Neuronal stem cell (in vitro differentiated cells): Measurements from ENCODE around the gene ELANE.

ENCODE experiments used
- DNase-seq: peaks from one replicate; pipeline ENCODE4 v3.0.0-alpha.2; 2013; ENCODE audit warnings: low spot score
- H2AFZ ChIP-seq: one replicate; pipeline ENCODE4 v1.6.1; 2013; ENCODE audit warnings: mild to moderate bottlenecking, low read length, inconsistent platforms
- H2AK5ac ChIP-seq: 2 replicates; pipeline ENCODE4 v1.6.1; 2013; ENCODE audit warnings: low read depth, mild to moderate bottlenecking, inconsistent platforms, low read length, moderate library complexity, mixed read lengths
- H2BK120ac ChIP-seq: 2 replicates; pipeline ENCODE4 v1.6.1; 2013; ENCODE audit warnings: low read depth, mild to moderate bottlenecking, inconsistent platforms, low read length, moderate library complexity, mixed read lengths
- H2BK12ac ChIP-seq: one replicate; pipeline ENCODE4 v1.6.1; 2013; ENCODE audit warnings: low read length, inconsistent platforms
- H2BK15ac ChIP-seq: 2 replicates; pipeline ENCODE4 v1.6.1; 2013; ENCODE audit warnings: mild to moderate bottlenecking, low read length, inconsistent platforms, mixed read lengths
- H2BK5ac ChIP-seq: one replicate; pipeline ENCODE4 v1.6.1; 2013; ENCODE audit warnings: inconsistent platforms, mild to moderate bottlenecking, low read length, moderate library complexity
- H3K14ac ChIP-seq: one replicate; pipeline ENCODE4 v1.6.1; 2013; ENCODE audit warnings: low read length, inconsistent platforms
- H3K18ac ChIP-seq: 2 replicates; pipeline ENCODE4 v1.6.1; 2013; ENCODE audit warnings: low read length, inconsistent platforms
- H3K23ac ChIP-seq: 2 replicates; pipeline ENCODE4 v1.6.1; 2013; ENCODE audit warnings: low read depth, mild to moderate bottlenecking, mixed read lengths, low read length, inconsistent platforms; ENCODE audit not compliant: poor library complexity
- H3K27ac ChIP-seq: replicated peaks from 3 replicates; pipeline ENCODE4 v1.5.1; 2013; ENCODE audit warnings: low read length, inconsistent platforms
- H3K27me3 ChIP-seq, 3 experiments: 2 replicates each; pipeline ENCODE4 v1.6.1; 2013; ENCODE audit warnings: low read length in 3 of 3, mild to moderate bottlenecking in 2 of 3, inconsistent platforms in 1 of 3, low read depth in 1 of 3, mixed read lengths in 1 of 3, moderate library complexity in 1 of 3; ENCODE audit not compliant: control insufficient read depth in 3 of 3, insufficient read depth in 3 of 3
- H3K36me3 ChIP-seq, 2 donors: replicated peaks in 1 of 2; 2 replicates each; pipeline ENCODE4 v1.6.1; 2013; ENCODE audit warnings: low read length in 2 of 2; ENCODE audit not compliant: control insufficient read depth in 2 of 2, insufficient read depth in 2 of 2
- H3K4ac ChIP-seq: 2 replicates; pipeline ENCODE4 v1.6.1; 2013; ENCODE audit warnings: inconsistent platforms, mild to moderate bottlenecking, low read length, moderate library complexity
- H3K4me1 ChIP-seq, 2 donors: 1 replicate in 1 of 2; 2 replicates in 1 of 2; pipeline ENCODE4 v1.6.1; 2013; ENCODE audit warnings: low read length in 2 of 2, low read depth in 1 of 2; ENCODE audit not compliant: control insufficient read depth in 2 of 2, insufficient read depth in 1 of 2
- H3K4me2 ChIP-seq: one replicate; pipeline ENCODE4 v1.6.1; 2013; ENCODE audit warnings: mild to moderate bottlenecking, low read length, inconsistent platforms; ENCODE audit not compliant: insufficient read depth, poor library complexity, severe bottlenecking
- H3K4me3 ChIP-seq, 2 donors: 2 replicates each; pipeline ENCODE4 v1.5.1; 2013; ENCODE audit warnings: low read length in 2 of 2, mild to moderate bottlenecking in 2 of 2, inconsistent platforms in 1 of 2, moderate library complexity in 1 of 2
- H3K79me1 ChIP-seq: one replicate; pipeline ENCODE4 v1.6.1; 2013; ENCODE audit warnings: low read depth, mild to moderate bottlenecking, inconsistent platforms, low read length, moderate library complexity
- H3K9ac ChIP-seq: one replicate; pipeline ENCODE4 v1.6.1; 2013; ENCODE audit warnings: mild to moderate bottlenecking, low read depth, low read length, inconsistent platforms; ENCODE audit not compliant: poor library complexity
- H3K9me3 ChIP-seq, 2 donors: replicated peaks in 1 of 2; 2 replicates each; pipeline versions ENCODE3 to v1.6.1; 2013; ENCODE audit warnings: low read length in 2 of 2, mild to moderate bottlenecking in 2 of 2, inconsistent platforms in 1 of 2, low read depth in 1 of 2, mixed read lengths in 1 of 2, moderate library complexity in 1 of 2; ENCODE audit not compliant: control insufficient read depth in 2 of 2, insufficient read depth in 1 of 2
- H4K8ac ChIP-seq: one replicate; pipeline ENCODE4 v1.6.1; 2013; ENCODE audit warnings: low read depth, mild to moderate bottlenecking, inconsistent platforms, low read length, moderate library complexity
- H4K91ac ChIP-seq: one replicate; pipeline ENCODE4 v1.6.1; 2013; ENCODE audit warnings: low read length, low read depth, mild to moderate bottlenecking, inconsistent platforms; ENCODE audit not compliant: poor library complexity
- WGBS, 2 donors: extraction: QIAGEN DNeasy Blood & Tissue Kit; methylation state at CpG; one replicate each; pipeline ENCODE4 v1.1.7; 2013; ENCODE audit warnings: missing lambda C conversion rate in 2 of 2, mixed read lengths in 1 of 2; ENCODE audit not compliant: insufficient read length in 2 of 2, insufficient replicate concordance in 1 of 2; ENCODE audit errors: extremely low coverage in 2 of 2; 5-methylcytosine and 5-hydroxymethylcytosine counted together

The ELANE gene

DNA sequence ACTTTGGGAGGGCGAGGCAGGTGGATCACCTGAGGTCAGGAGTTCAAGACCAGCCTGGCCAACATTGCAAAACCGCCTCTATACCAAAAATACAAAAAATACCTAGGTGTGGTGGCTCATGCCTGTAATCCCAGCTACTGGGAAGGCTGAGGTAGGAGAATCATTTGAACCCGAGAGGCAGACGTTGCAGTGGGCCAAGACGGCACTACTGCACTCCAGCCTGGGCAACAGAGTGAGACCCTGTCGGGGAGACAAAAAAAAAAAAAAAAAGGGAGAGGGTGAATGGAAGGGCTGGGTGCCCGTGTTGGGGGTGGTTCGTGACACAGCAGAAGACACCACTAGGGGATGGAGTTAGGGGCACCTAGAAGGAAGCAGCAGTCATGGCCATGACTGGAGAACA lies 18.2 kb downstream of the ELANE start:
- H4K8ac ChIP-seq = no peak overlapping the region
- no CpG with 5 or more reads among the region's 8 CpGs for WGBS, 2 donors

GRCh38 chr19:870963-871401 lies 18.9 kb downstream of the ELANE start:
- H3K18ac ChIP-seq = no peak overlapping the region
- H3K14ac ChIP-seq = no peak overlapping the region
- H4K8ac ChIP-seq = no peak overlapping the region
- DNase-seq = no peak
- H2BK12ac ChIP-seq = no peak overlapping the region
- H3K4ac ChIP-seq = no peak overlapping the region
- H2BK120ac ChIP-seq = no peak overlapping the region
- H2AK5ac ChIP-seq = no peak overlapping the region
- no peaks in the 10 kb centered on the region for H3K27me3 ChIP-seq
- peak overlapping the region; percentile 6 for H3K23ac ChIP-seq
- no peak overlapping the region for H3K27ac ChIP-seq
- H3K9ac ChIP-seq = no peak overlapping the region
- H3K4me3 ChIP-seq = no peak overlapping the region
- WGBS, 2 donors = no CpG with 5 or more reads among the region's 28 CpGs
- H3K9me3 ChIP-seq = no peaks in the 10 kb centered on the region
- no peak overlapping the region for H3K4me2 ChIP-seq
- H3K4me1 ChIP-seq = peaks cover 0 to 3% of the 10 kb centered on the region in 2 donors
- H3K36me3 ChIP-seq = peaks cover 37 to 70% of the 10 kb centered on the region in 2 donors
- H3K79me1 ChIP-seq = peaks cover 4% of the 10 kb centered on the region
- H2BK5ac ChIP-seq = no peak overlapping the region
- H4K91ac ChIP-seq = no peak overlapping the region
- no peak overlapping the region for H2AFZ ChIP-seq
- H2BK15ac ChIP-seq = no peak overlapping the region

More for the DNA sequence above, 18.2 kb downstream of the ELANE start:
- H2AFZ ChIP-seq = no peak overlapping the region
- H2BK15ac ChIP-seq = no peak overlapping the region
- H3K79me1 ChIP-seq = peaks cover 4% of the 10 kb centered on the region
- H3K27ac ChIP-seq = no peak overlapping the region
- H2BK120ac ChIP-seq = no peak overlapping the region
- H3K4me3 ChIP-seq = no peak overlapping the region
- no peak overlapping the region for H3K14ac ChIP-seq
- no peak overlapping the region for H3K4ac ChIP-seq
- no peaks in the 10 kb centered on the region for H3K27me3 ChIP-seq
- no peak overlapping the region for H3K9ac ChIP-seq
- H3K9me3 ChIP-seq = no peaks in the 10 kb centered on the region
- H2AK5ac ChIP-seq = no peak overlapping the region
- no peak overlapping the region for H3K4me2 ChIP-seq
- peaks cover 31 to 63% of the 10 kb centered on the region in 2 donors for H3K36me3 ChIP-seq
- no peak for DNase-seq
- peaks cover 0 to 3% of the 10 kb centered on the region in 2 donors for H3K4me1 ChIP-seq
- no peak overlapping the region for H3K18ac ChIP-seq
- H4K91ac ChIP-seq = no peak overlapping the region
- no peak overlapping the region for H2BK5ac ChIP-seq
- no peak overlapping the region for H2BK12ac ChIP-seq
- H3K23ac ChIP-seq = no peak overlapping the region

- Histone ChIP-seq H3K9me3 (no peaks in the 10 kb centered on the region), H4K8ac (no peak overlapping the region), H3K4ac (no peak overlapping the region), H2BK12ac (no peak overlapping the region), H3K27ac (peak overlapping the region; percentile 46), H2AFZ (no peak overlapping the region), H3K9ac (peak overlapping the region; percentile 4), H4K91ac (no peak overlapping the region), H2AK5ac (peak overlapping the region; percentile 92), H3K4me2 (no peak overlapping the region), H3K14ac (no peak overlapping the region), H2BK15ac (peak overlapping the region; percentile 75), H2BK5ac (peak overlapping the region; percentile 82), H3K27me3 (no peaks in the 10 kb centered on the region), H3K23ac (peak overlapping the region; percentile 65), H3K4me1 (peaks cover 0 to 3% of the 10 kb centered on the region in 2 donors), H3K79me1 (peaks cover 7% of the 10 kb centered on the region), H3K36me3 (peaks cover 40 to 76% of the 10 kb centered on the region in 2 donors), H3K18ac (peak overlapping the region; percentile 85), H3K4me3 (no peak overlapping the region), H2BK120ac (no peak overlapping the region)
- WGBS, 2 donors = no CpG with 5 or more reads among the region's 33 CpGs
- no peak for DNase-seq
Measured at GRCh38 chr19:871446-872265, 19.6 kb downstream of the ELANE start.

DNA sequence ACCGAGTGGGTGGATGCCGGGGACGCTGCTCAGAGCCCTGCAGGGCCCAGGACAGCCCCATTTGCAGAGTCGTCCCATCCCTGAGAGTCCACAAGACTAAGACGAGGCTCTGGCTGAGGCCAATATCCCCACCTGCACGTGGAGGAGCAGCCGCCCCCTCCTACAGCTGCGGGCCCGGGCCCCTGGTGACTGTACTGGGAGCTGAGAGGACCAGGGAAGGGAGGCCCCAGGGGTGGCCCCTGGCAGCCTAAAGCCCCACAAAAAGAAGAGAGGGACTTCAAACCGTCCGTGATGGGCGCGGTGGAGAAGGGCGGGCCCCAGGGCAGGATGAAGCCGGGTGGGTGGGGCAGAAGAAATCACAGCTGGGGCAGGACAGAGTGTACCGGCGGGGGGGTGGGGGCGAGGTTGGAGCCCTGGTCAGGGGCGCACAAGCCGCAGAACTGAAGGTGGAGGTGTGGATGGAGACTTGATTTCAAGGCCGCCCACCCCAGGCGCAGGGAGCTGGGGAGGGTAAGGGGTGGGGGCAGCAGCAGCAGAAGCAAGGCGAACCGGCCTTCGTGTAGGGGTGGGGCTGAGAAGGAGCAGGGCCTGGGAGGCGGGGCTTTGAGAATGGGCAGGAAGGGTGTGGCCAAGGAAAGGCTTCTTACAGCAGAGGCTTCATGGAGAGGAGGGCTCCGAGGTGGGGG lies 20.3 kb downstream of the ELANE start:
- Histone ChIP-seq H4K91ac (no peak overlapping the region), H3K4me3 (no peak overlapping the region), H3K27ac (peak overlapping the region; percentile 46), H2AK5ac (peak overlapping the region; percentile 92), H3K23ac (peak overlapping the region; percentile 65), H3K14ac (no peak overlapping the region), H3K4me2 (no peak overlapping the region), H2BK120ac (no peak overlapping the region), H3K36me3 (peaks cover 46 to 80% of the 10 kb centered on the region in 2 donors), H3K9ac (peak overlapping the region; percentile 4), H3K4ac (no peak overlapping the region), H2AFZ (no peak overlapping the region), H3K18ac (peak overlapping the region; percentile 85), H3K79me1 (peaks cover 9% of the 10 kb centered on the region), H2BK5ac (peak overlapping the region; percentile 82), H2BK12ac (no peak overlapping the region), H4K8ac (no peak overlapping the region), H3K27me3 (no peaks in the 10 kb centered on the region), H3K9me3 (no peaks in the 10 kb centered on the region), H2BK15ac (peak overlapping the region; percentile 75), H3K4me1 (peaks cover 0 to 1% of the 10 kb centered on the region in 2 donors)
- no peak for DNase-seq
- no CpG with 5 or more reads among the region's 27 CpGs for WGBS, 2 donors
